Amniotic stem cell (primary cell): Measurements from ENCODE around the gene SPTB.

Experiments
- DNase-seq: peaks from one replicate; lab custom pipeline; 2025; lab: John Stamatoyannopoulos, UW

Gene SPTB

DNA sequence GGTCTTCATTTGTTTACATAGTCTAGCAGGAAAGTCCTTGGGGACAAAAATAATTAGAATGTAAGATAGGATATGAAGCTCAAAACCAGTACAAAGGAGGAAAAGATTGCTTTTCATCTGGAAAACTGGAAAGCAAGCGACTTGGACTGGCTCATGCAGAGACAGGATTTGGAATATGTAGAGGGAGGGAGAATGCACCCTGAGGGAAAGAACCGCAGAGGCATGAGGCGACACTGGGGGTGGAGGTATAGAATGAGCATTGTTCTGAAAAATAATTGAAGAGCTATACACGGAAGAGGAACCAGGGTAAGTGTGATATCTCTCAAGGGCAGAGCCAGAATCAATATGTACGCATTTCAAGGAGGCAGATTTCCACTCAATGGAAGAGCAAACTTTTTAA is 90.0 kb downstream of the SPTB start:
- DNase-seq: no peak

GRCh38 chr14:64788706-64789105 is 91.0 kb downstream of the SPTB start:
- DNase-seq: peak; percentile 74

DNA sequence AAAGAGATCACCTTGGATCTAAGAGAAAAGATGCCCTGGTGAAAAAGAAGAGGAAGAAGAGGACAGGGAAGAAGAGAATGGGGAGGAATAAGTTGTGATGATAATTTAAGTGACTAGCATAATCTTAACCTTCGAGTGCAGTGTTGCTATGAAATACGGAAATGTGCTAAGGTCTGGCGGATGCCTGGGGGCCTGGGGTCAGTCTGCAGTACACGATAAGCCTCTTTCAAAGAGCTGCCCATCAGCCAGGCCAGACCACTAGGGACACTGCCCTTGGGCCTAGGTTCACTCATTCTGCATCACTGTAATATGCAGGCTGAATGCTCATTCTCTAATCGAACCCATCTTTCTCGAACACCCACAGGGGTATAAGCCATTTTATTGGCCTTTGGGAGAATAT is 92.1 kb downstream of the SPTB start:
- no peak for DNase-seq

DNA sequence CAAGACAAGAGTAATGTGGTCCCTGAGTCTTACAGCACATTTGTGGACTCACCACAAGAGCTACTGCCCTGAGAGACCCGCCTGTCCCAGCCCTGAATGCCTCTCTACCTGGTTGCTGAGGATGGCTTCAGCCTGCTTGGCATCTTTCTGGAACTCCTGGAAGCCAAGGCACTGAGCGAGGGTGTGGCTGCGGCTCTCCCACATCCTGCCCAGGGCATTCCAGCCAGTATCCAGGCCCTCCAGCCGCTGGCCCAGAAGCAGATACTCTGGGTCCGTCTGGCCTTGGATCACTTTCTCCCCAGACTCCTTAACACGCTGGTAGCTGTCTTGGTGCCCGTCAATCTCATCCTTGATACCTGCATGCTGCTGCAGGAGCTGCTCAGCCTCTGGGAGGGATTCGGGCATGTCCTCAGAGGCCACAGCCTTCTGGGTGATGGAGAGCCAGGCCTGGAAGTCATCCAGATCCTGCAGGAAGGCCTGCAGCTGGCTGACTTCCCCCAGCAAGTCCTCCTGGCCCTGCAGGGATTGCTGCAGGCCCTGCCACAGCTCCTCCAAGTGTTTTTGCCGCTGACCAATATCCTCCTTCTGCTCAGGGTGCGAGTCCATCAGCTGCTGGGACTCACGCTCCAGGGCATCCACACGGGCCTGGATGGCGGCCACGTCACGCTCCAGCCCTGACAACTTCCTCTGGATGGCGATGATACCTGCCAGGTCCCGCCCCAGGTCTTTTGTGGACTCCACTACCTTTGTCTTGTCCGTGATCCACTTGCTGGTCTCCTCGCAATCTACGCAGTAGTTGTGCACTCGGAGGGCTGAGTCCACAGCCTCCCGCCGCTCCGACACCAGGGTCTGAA is 93.2 kb downstream of the SPTB start:
- no peak for DNase-seq

GRCh38 chr14:64784006-64784405 is 95.7 kb downstream of the SPTB start:
- DNase-seq: no peak

DNA sequence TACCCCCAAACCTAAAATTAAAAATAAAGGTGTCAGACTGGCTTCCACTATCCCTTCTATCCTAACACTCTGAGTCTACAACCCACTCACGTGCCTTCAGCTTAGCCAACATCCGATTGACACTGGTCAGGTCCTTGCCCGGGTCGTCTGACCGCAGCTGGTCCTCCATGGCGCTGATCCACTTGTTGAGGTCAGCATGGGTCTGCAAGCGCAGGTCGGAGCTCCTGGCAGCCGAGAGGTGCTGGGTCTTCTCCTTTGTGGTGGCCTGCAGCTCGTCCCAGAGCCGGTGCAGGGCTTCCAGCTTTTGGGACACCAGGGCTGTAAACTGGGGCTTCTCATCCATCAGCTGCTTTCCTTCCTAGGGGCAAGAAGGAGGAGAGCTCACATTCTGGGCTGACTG is 97.5 kb downstream of the SPTB start:
- DNase-seq: no peak

GRCh38 chr14:64779472-64779871 is 100.2 kb downstream of the SPTB start:
- DNase-seq: no peak

DNA sequence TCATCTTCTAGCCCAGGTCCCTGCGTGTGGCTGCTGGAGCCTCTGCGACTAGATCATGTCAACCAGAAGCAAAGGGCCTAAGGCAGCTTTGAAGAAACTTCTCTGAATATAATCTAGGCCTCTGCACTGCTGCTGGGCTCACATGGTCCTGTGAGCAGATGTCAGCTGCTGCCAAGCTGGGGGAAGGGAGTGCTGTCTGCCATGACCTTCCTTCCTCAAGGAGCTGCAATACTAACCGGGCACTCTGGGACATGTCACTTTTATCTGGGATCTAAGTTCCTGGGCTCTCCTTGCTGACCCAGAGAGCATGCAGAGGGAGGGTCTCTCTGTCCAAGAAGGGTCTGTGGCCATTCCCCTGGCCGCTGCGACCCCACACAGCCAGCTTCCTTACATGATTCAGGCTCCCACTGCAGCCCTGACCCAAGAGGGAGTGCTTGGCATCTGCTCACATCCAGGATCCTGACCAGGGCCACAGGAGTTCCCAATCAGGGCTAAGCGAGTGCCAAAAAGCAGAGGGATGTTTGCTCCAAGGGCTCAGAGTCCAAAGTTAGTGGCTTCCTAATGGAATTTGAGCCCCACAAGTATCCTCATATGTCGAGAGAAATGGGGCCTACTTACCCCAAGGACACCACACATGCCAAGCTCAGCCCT is 101.5 kb downstream of the SPTB start:
- DNase-seq: no peak

- no peak for DNase-seq
Measured at GRCh38 chr14:64777461-64777860, 102.2 kb downstream of the SPTB start.

- DNase-seq: no peak
Measured at GRCh38 chr14:64775081-64775777, 104.5 kb downstream of the SPTB start.

GRCh38 chr14:64774272-64774671 is 105.4 kb downstream of the SPTB start:
- no peak for DNase-seq

DNA sequence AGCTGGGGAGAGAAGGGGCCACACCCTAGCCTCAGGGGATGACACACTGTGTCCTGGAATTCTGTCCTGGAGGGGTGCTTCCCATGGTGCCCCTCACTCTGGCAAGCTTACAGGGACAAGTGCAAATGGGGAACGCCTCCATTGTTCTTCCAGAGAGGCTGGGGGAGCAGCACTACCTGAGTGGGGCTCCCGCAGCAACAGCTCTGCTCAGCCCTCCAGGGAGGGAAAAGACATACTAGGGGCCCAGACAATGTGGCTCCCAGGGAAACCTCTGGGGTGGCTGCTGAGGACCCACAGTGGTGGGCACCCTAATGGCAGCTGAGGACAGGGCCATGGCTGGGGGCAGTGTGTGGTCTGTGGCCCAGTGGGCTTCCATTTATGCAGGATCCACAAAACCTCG is 106.1 kb downstream of the SPTB start:
- DNase-seq: no peak

DNA sequence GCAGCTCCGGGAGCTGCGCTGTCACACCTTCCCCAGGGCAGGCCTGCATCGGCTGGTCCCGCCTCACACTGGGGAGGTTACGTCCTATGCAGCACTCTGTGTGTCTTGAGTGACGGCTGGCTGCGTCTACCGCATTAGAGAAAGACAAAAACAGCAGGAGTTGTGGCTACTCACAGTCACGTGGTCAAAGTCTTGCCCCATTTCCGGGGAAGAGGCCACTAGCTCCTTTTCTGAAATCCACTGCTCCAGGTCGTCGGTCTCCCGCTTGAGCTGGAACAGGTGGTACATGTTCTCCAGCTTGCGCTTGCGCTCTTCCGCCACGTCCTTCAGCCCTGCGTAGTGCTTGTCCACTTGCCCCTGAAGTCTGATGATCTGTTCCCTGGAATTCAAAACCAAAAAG is 106.7 kb downstream of the SPTB start:
- DNase-seq: no peak

DNA sequence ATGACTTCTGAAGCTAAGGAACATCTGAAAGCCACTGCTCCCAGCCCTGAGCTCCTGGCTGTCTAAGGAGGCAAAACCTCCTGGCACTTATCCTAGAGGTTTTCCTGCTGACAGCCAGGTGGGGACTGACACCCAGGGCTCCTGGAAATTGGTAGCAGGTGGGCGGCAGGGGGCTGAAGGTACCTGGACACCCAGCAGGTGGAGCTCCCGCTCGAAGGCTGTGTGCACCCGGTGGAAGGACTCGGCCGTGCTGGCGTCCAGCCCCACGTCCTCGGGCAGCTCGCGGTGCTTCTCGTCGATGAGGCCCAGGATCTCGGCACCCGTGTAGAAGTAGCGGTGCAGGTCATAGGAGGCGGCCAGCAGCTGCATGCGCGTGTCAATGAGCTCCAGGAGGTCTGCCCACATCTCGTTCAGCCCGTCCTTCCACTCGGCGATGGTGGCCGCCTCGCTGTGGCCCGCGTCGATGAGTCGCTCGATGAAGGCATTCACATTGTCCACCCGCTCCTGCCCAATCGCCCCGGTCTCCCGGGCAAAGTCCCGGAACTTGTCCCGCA is 107.2 kb downstream of the SPTB start:
- DNase-seq: no peak

GRCh38 chr14:64771161-64771560 is 108.5 kb downstream of the SPTB start:
- DNase-seq: no peak

DNA sequence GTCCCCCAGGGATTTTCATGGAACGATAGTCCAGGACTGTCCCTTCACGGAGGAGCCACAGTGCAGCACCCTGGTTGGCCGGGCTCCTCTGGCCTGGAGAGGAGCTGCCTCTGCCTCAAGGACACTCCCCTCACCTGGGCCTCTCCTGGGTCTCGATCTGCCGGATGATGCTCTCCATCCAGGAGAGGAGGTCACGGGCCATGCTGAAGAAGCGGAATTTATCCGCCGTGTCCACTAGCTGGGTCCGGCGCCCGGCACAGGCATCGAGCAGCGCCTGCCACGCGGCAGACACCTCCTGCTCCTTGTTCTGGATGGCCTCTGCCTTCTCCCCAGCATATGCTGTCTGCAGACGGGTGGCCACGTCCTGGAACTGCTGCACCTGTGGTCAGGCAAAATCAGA is 109.0 kb downstream of the SPTB start:
- DNase-seq: no peak

DNA sequence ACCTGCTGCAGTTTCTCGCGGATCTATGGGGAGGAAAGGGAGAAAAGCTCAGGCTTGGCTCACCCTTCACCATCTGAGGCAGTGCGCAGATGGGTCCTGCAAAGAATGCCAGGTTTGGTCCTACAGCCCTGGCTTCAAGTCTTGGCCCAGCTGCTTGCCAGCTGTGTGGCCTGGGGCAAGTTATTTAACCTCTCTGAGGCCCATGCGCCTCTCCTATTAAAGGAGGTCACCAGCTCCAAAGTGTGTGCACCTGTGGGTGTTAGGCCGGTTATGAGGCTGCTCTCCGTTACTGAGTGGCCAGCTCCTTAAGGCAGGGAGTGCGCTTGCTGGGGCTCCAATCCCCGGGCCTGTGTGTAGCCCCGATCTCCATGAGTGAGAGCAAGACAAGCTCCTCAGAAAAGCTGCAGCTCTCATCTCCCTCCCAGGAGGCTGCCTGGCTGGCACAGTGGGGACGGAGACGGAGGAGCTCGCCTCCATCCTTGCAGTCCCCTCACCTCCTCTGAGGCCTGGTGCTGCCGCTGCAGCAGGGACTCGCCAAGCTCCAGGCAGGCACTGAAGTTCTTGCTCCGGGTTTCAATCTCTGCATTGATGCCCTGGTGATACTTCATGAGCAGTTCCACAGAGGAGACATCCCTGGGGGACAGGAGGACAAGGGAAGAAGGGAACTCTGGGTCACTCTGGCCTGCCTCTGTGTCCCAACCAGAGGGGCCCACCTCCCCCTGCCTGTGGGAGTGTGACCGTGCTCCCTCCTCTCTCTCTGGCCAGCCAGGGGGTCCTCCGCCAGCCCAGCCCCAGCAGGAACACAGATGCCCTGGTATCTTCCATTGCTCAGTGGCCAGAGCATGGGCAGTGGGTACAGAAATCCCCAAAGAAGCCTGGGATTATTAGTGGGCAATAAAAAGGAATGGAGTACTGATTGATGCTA is 110.3 kb downstream of the SPTB start:
- no peak for DNase-seq

DNA sequence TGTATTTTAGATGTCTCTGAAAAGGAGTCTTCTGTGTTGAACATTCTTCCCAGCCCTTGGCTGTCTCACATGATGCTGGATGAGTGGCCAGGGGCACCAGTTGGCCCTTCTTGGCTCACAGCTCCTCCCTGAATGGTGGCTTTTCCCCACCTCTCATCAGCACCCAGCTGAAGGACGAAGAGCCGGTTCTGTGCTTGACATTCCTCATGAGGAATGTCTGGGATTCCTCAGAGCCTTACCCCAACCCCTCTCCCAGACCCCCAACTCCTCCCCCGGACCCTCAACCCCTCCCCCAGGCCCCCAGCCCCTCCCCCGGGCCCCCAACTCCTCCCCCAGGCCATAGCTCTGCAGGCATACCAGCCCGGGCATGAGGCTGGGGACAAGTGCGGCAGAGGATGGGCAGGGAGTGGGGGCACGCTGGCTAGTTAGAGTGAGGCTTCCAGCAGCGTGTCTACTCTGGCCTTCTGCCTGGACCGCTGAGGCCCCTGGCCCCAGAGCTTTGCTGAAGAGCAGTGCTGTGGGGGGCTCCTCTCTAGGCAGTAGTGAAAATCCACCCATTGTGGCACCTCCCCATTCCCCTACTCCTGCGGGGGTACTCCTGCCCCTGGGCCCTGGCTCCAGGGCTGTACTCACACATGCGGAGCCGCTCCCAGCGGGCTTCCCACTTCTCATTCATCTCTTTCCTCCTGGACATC is 111.2 kb downstream of the SPTB start:
- DNase-seq: no peak

- DNase-seq: no peak
Measured at GRCh38 chr14:64767215-64767964, 112.3 kb downstream of the SPTB start.

DNA sequence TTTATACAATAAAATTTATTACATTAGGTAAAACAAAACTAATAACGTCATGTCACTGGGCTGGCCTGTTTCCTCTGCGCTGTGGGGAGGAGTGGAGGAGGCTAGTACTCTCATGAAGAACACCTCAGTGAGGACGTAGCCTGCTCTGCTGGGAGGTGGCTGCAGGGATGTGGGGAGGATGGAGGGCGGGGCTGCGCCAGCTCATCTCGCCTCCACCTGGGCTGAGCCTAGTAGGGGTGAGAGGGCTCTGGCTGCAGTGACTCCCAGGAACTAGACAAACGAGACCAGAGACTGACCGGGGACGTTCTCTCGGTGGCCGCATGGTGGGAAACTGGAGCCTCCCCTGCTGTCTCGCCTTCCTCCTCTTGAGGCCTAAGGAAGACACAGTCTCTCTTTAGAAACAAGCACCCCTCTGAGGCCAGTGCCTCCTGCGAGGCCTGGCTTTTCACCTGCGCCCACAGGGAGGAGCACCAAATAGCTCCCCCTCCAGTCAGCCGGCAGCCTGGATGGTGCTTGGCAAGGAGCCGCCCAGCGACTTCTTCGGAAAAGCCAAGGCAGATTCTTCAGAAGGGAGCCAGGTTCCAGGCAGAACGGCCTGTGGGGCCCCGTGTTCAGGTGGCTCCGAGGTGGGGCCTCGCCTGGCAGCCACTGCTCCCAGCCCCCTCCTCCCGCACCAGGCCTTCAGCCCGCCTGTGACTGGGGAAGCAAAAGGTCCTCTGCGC is 113.1 kb downstream of the SPTB start:
- DNase-seq: no peak
